Sigmoid colon (tissue), 7 donors: ENCODE measurements around the gene EHBP1. TPM values are rescaled to one million over a fixed set of nuclear protein-coding genes. Genes with fewer than 3 reads are reported as not detected.
A peak's percentile ranks its signal among the peaks of the same experiment; 100 is the strongest.

Experiments used
- DNase-seq: peaks from one replicate; pipeline ENCODE4 v3.0.0-alpha.2; 2019
- H3K27ac ChIP-seq, 4 donors: fragments of 200-600 bp; sonication (generic); one replicate each; pipeline ENCODE4 v1.5.1; 2016 to 2019; ENCODE audit warnings: mild to moderate bottlenecking in 1 of 4
- H3K27me3 ChIP-seq, 3 donors: fragments of 200-600 bp; sonication (generic); one replicate each; pipeline ENCODE4 v1.5.1; 2019; ENCODE audit warnings: mild to moderate bottlenecking in 1 of 3
- H3K36me3 ChIP-seq, 4 donors: fragments of 200-600 bp; sonication (generic); one replicate each; pipeline ENCODE4 v1.5.1; 2016 to 2019
- H3K4me1 ChIP-seq, 4 donors: fragments of 200-600 bp; sonication (generic); one replicate each; pipeline ENCODE4 v1.5.1; 2017 to 2019
- H3K4me3 ChIP-seq, 4 donors: fragments of 200-600 bp; sonication (generic); one replicate each; pipeline ENCODE4 v1.5.1; 2017 to 2019; ENCODE audit warnings: mild to moderate bottlenecking in 2 of 4, moderate library complexity in 1 of 4
- H3K9me3 ChIP-seq, 4 donors: fragments of 200-600 bp in 3 of 4; sonication (generic) in 3 of 4; one replicate each; pipeline versions ENCODE4 v1.5.1 to v1.6.1; 2013 to 2019
- EP300 ChIP-seq, 4 donors: sonication (generic); formaldehyde crosslinking; IDR thresholded peaks; one replicate each; pipeline ENCODE4 v1.6.1; 2017; ENCODE audit warnings: antibody characterized with exemption in 4 of 4
- POLR2A ChIP-seq, 2 donors: fragments of 450-650 bp; IDR thresholded peaks; one replicate each; pipeline ENCODE4 v1.6.1; 2016; ENCODE audit warnings: antibody characterized with exemption in 2 of 2, mild to moderate bottlenecking in 2 of 2, moderate library complexity in 2 of 2
- POLR2AphosphoS5 ChIP-seq, 4 donors: sonication (generic); formaldehyde crosslinking; IDR thresholded peaks; one replicate each; pipeline ENCODE4 v1.6.1; 2017; ENCODE audit warnings: antibody characterized with exemption in 4 of 4
- WGBS, 2 donors: extraction: QIAGEN DNeasy Blood & Tissue Kit; methylation state at CpG; one replicate each; pipeline ENCODE4 v1.1.7; 2013; 5-methylcytosine and 5-hydroxymethylcytosine counted together
- intact Hi-C: fragments of 100-400 bp; cut with DNase I; formaldehyde crosslinking; loops from one replicate; pipeline ENCODE4 v1.15.1; 2023
- polyA plus RNA-seq, 3 donors: library from polyadenylated mRNA; stranded (reverse); fragments of 200-250 nt; gene quantifications; one replicate each; pipeline ENCODE4 v1.2.3, GENCODE V29; 2013
- total RNA-seq, 4 donors: library from RNA; depleted of rRNA; stranded (reverse); fragments of >200 nt; gene quantifications; one replicate each; pipeline ENCODE4 v1.1.0, GENCODE V29; 2016
- TF ChIP-seq, protein P1 (sequence below), 4 experiments: fragments of 450-650 bp in 3 of 4; fragments of 200-600 bp in 1 of 4; IDR thresholded peaks; one replicate each; pipeline ENCODE4 v1.5.1; 2016 to 2019; ENCODE audit warnings: antibody characterized with exemption in 4 of 4, mild to moderate bottlenecking in 3 of 4, moderate library complexity in 2 of 4
- donor health status: healthy with polysubstance abuse.
- donor health status: Bipolar disorder and iron deficiency.
- donor health status: healthy.

EHBP1 gene
- total and polyA plus RNA-seq, 7 donors = 12.7 to 161 (median 121) TPM

DNA sequence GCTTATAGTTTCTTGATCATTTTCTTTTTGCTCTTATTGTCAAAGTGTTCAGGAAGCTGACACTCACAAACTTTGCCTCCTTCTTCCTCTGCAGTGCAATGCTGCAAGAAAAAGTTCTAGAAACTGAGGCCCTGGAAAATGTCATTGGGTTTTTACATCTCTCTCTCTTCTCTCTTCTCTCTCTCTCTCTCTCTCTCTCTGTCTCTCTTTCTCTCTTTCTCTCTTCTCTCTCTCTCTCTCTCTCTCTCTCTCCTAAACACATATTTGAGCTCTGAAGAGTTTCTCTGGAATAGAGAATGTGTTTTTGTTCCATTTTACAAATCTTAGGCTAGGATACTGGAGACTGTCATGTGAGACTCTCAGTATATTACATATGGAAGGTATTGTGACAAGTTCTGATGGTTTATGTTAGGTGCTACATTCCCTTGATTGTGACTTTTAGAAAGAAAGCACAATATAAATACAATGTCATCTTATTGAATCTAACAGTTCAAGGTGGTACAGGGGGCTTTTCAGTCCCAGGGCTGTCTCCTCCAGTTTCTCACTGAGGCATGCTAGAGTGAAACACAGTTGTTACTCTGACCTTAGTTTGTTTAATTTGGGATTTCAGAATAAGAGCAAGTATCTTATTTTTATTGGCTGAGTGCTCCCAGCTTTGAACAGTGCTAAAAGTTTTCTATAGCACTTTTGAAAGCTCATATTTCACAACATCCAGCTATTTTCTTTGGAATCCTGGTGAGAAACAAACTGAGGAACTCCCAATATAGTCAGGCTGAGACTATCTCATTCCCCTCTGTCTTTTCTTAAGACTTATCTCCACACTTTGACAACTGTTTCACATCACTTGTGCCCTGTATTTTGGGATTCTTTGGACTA is 41.4 kb upstream of the EHBP1 start:
- no peak for TF ChIP-seq POLR2AphosphoS5 (IDR thresholded peaks at IDR 0.05)
- no peak for TF ChIP-seq POLR2A (IDR thresholded peaks at IDR 0.05)
- TF ChIP-seq, protein P1, sequence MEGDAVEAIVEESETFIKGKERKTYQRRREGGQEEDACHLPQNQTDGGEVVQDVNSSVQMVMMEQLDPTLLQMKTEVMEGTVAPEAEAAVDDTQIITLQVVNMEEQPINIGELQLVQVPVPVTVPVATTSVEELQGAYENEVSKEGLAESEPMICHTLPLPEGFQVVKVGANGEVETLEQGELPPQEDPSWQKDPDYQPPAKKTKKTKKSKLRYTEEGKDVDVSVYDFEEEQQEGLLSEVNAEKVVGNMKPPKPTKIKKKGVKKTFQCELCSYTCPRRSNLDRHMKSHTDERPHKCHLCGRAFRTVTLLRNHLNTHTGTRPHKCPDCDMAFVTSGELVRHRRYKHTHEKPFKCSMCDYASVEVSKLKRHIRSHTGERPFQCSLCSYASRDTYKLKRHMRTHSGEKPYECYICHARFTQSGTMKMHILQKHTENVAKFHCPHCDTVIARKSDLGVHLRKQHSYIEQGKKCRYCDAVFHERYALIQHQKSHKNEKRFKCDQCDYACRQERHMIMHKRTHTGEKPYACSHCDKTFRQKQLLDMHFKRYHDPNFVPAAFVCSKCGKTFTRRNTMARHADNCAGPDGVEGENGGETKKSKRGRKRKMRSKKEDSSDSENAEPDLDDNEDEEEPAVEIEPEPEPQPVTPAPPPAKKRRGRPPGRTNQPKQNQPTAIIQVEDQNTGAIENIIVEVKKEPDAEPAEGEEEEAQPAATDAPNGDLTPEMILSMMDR (IDR thresholded peaks at IDR 0.05) = peak in 3 of 4 experiments; percentile 42 to 68 (median 61)
- Histone ChIP-seq H3K27ac (peak overlapping the region; percentile 70 to 85 (median 82)), H3K4me1 (peaks cover 0 to 88% (median 73%) of the 10 kb centered on the region in 4 donors), H3K27me3 (no peaks in the 10 kb centered on the region), H3K9me3 (no peaks in the 10 kb centered on the region), H3K4me3 (no peak overlapping the region), H3K36me3 (no peaks in the 10 kb centered on the region)
- no peak for DNase-seq
- intact Hi-C loops = loop anchor here (2.0 to 10.0 kb wide), 4 partner anchors 41 to 189 kb away; partner anchors contain the start of genes EHBP1 and TMEM17

DNA sequence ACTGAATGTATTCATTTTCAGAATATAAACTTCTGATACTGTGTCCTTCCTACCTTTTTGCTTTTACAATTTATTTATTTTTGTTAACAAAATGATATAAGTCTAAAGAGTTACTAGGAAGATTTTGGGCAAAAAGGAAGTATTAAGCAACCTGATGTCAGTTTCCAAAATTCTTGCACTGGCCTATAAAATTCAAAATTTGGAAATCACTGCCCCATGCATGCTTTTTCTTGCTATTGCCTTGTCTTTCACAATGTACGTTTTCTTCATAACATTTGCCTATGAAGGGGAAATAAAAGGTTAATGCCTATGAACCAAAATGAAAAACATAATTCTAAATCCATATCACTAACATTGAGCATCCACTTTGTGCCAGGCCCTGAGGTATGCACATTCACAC is 40.1 kb upstream of the EHBP1 start:
- no peaks in the 10 kb centered on the region for H3K9me3 ChIP-seq
- intact Hi-C loops = loop anchor here (2.0 to 10.0 kb wide), 3 partner anchors 39 to 191 kb away; partner anchors contain the start of genes EHBP1 and TMEM17
- H3K36me3 ChIP-seq = no peaks in the 10 kb centered on the region
- peaks cover 0 to 76% (median 64%) of the 10 kb centered on the region in 4 donors for H3K4me1 ChIP-seq
- H3K4me3 ChIP-seq = no peak overlapping the region
- WGBS, 2 donors = 82% methylated on average over 1 of the region's 1 CpG
- TF ChIP-seq POLR2AphosphoS5 (IDR thresholded peaks at IDR 0.05) (no peak), EP300 (IDR thresholded peaks at IDR 0.05) (no peak), POLR2A (IDR thresholded peaks at IDR 0.05) (no peak)
- TF ChIP-seq, protein P1 (IDR thresholded peaks at IDR 0.05) = no peak
- H3K27ac ChIP-seq = peak overlapping the region; percentile 70 to 85 (median 82)
- DNase-seq = no peak
- H3K27me3 ChIP-seq = no peaks in the 10 kb centered on the region

GRCh38 chr2:62669180-62669579 is 36.3 kb upstream of the EHBP1 start:
- WGBS, 2 donors = 75 to 98% methylated on average over 5 of the region's 5 CpGs
- no peaks in the 10 kb centered on the region for H3K27me3 ChIP-seq
- H3K36me3 ChIP-seq = no peaks in the 10 kb centered on the region
- no peak overlapping the region for H3K27ac ChIP-seq
- peaks cover 0 to 69% (median 51%) of the 10 kb centered on the region in 4 donors for H3K4me1 ChIP-seq
- H3K9me3 ChIP-seq = no peaks in the 10 kb centered on the region
- TF ChIP-seq POLR2AphosphoS5 (IDR thresholded peaks at IDR 0.05) (no peak), POLR2A (IDR thresholded peaks at IDR 0.05) (no peak), EP300 (IDR thresholded peaks at IDR 0.05) (no peak)
- TF ChIP-seq, protein P1 (IDR thresholded peaks at IDR 0.05) = no peak
- no peak overlapping the region for H3K4me3 ChIP-seq
- intact Hi-C loops = loop anchor here (10.0 kb wide), 2 partner anchors 164 to 194 kb away; partner anchors contain the start of gene TMEM17
- DNase-seq = no peak

DNA sequence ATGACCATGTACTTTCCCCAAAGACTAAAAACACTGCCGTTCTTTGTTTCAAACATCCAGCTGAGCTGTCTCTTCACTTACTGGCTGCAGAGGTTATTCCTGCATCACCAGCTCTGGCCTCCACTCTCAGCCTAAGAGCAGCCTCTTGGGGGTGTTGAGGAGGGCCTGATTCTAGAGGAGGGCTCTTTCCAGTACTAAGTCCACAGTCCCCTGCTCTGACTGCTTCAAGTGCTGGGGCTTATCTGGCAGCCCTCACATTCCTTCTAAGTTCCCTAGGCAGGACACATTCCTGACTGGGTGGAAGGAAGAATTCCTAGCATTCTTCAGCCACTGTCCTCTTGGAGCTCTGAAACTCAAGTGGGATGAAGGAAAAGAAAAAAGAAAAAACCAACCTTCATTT is 32.9 kb upstream of the EHBP1 start:
- intact Hi-C loops = no loop called here
- peaks cover 0 to 35% (median 22%) of the 10 kb centered on the region in 4 donors for H3K4me1 ChIP-seq

More for the DNA sequence above, 32.9 kb upstream of the EHBP1 start:
- Histone ChIP-seq H3K27ac (peak overlapping the region; percentile 48 to 67 (median 52)), H3K27me3 (no peaks in the 10 kb centered on the region), H3K9me3 (no peaks in the 10 kb centered on the region), H3K4me3 (no peak overlapping the region), H3K36me3 (no peaks in the 10 kb centered on the region)
- no peak for DNase-seq
- WGBS, 2 donors = 78 to 90% methylated on average over 1 of the region's 1 CpG
- TF ChIP-seq POLR2AphosphoS5 (IDR thresholded peaks at IDR 0.05) (no peak), POLR2A (IDR thresholded peaks at IDR 0.05) (no peak), EP300 (IDR thresholded peaks at IDR 0.05) (no peak)
- TF ChIP-seq, protein P1 (IDR thresholded peaks at IDR 0.05) = no peak
